HCT116 (cell line): ENCODE data around the gene PPARGC1A. TPM values are rescaled to one million over a fixed set of nuclear protein-coding genes. Genes with fewer than 3 reads are reported as not detected.

Source experiments
- ATAC-seq: fragments of 200-7000 bp; cut with Tn5 transposase; 2 replicates; pipeline ENCODE4 v1.9.1; 2020; ENCODE audit warnings: mild to moderate bottlenecking, moderate library complexity
- BruUV-seq: library from RNA; stranded (reverse); fragments of 400-500 nt; replicated peaks from 2 replicates; lab custom pipeline; 2021; lab: Mats Ljungman, UMichigan
- CTCF ChIA-PET: fragments of 300-600 bp; sonication (Branson Sonifier 250); formaldehyde crosslinking; loops from one replicate; lab custom pipeline; 2021; ENCODE audit warnings: antibody characterized with exemption; lab: Charles Lee
- POLR2A ChIA-PET: fragments of 300-600, 350-600 bp; sonication (Branson Sonifier 250); formaldehyde crosslinking; loops from one replicate; lab custom pipeline; 2021; ENCODE audit warnings: antibody characterized with exemption; lab: Charles Lee
- RAD21 ChIA-PET, 2 experiments: fragments of 300-600 bp; sonication (Branson Sonifier 250); formaldehyde crosslinking; loops; one replicate each; lab custom pipeline; 2023; ENCODE audit warnings: low total read pairs in 2 of 2; ENCODE audit not compliant: uncharacterized antibody in 2 of 2, unreplicated experiment in 2 of 2, low non-redundant PET in 1 of 2; lab: Charles Lee
- DNase-seq: peaks from one replicate; pipeline ENCODE4 v3.0.0-alpha.2; 2010; ENCODE audit warnings: low read depth, low spot score
- H2AFZ ChIP-seq: fragments of 200-600 bp; shearing (Covaris generic), sonication (generic); 2 replicates; pipeline ENCODE4 v1.6.1; 2017; ENCODE audit warnings: low read depth, mixed run types, mixed read lengths, antibody characterized with exemption, low read length; ENCODE audit not compliant: poor library complexity, severe bottlenecking
- H3K27ac ChIP-seq: 2 replicates; pipeline ENCODE4 v1.5.1; 2012; ENCODE audit warnings: low read depth, low read length
- H3K27me3 ChIP-seq: fragments of 200-600 bp; sonication (generic); 2 replicates; pipeline ENCODE4 v1.6.1; 2016; ENCODE audit warnings: mixed run types, low read length, mixed read lengths; ENCODE audit not compliant: insufficient read depth
- H3K36me3 ChIP-seq, 2 experiments: fragments of 200-500 bp in 1 of 2; fragments of 200-600 bp in 1 of 2; sonication (Bioruptor generic) in 1 of 2; sonication (generic) in 1 of 2; 2 replicates each; pipeline versions ENCODE4 v1.5.1 to v1.6.1; 2014 to 2016; ENCODE audit warnings: low read length in 2 of 2, inconsistent platforms in 1 of 2, mixed read lengths in 1 of 2, mixed run types in 1 of 2; ENCODE audit not compliant: insufficient read depth in 2 of 2, control insufficient read depth in 1 of 2
- H3K4me1 ChIP-seq, 2 experiments: fragments of 200-600 bp in 1 of 2; sonication (generic) in 1 of 2; 2 replicates each; pipeline versions ENCODE4 v1.5.1 to v1.6.1; 2012 to 2017; ENCODE audit warnings: low read length in 2 of 2, inconsistent platforms in 1 of 2, mild to moderate bottlenecking in 1 of 2, mixed read lengths in 1 of 2, mixed run types in 1 of 2, moderate library complexity in 1 of 2; ENCODE audit not compliant: insufficient read depth in 2 of 2, control insufficient read depth in 1 of 2
- H3K4me2 ChIP-seq: fragments of 200-600 bp; sonication (generic); 2 replicates; pipeline ENCODE4 v1.6.1; 2017; ENCODE audit warnings: mixed run types, low read length, mixed read lengths
- H3K4me3 ChIP-seq, 2 experiments: fragments of 200-600 bp in 1 of 2; sonication (generic) in 1 of 2; replicated peaks in 1 of 2; 2 replicates each; pipeline ENCODE4 v1.5.1; 2011 to 2016; ENCODE audit warnings: low read length in 2 of 2, control low read depth in 1 of 2, low read depth in 1 of 2, mild to moderate bottlenecking in 1 of 2, mixed read lengths in 1 of 2, mixed run types in 1 of 2
- H3K79me2 ChIP-seq: fragments of 200-600 bp; sonication (generic); 2 replicates; pipeline ENCODE4 v1.6.1; 2017; ENCODE audit warnings: mild to moderate bottlenecking, mixed run types, low read length, moderate library complexity, mixed read lengths; ENCODE audit not compliant: insufficient read depth
- H3K9ac ChIP-seq: fragments of 200-600 bp; sonication (generic); 2 replicates; pipeline ENCODE4 v1.6.1; 2016; ENCODE audit warnings: low read length, mixed read lengths
- H3K9me2 ChIP-seq: fragments of 200-600 bp; sonication (generic), shearing (Covaris generic); 2 replicates; pipeline ENCODE4 v1.6.1; 2017; ENCODE audit warnings: mixed run types, mild to moderate bottlenecking, moderate library complexity; ENCODE audit not compliant: insufficient read depth
- H3K9me3 ChIP-seq, 2 experiments: fragments of 200-500 bp in 1 of 2; fragments of 200-600 bp in 1 of 2; sonication (Bioruptor generic) in 1 of 2; sonication (generic) in 1 of 2; 2 replicates each; pipeline ENCODE4 v1.6.1; 2014 to 2017; ENCODE audit warnings: low read length in 2 of 2, mixed read lengths in 2 of 2, inconsistent platforms in 1 of 2, low read depth in 1 of 2, mild to moderate bottlenecking in 1 of 2, mixed run types in 1 of 2, moderate library complexity in 1 of 2; ENCODE audit not compliant: control insufficient read depth in 1 of 2, insufficient read depth in 1 of 2
- H4K20me1 ChIP-seq: fragments of 200-600 bp; sonication (generic), shearing (Covaris generic); 2 replicates; pipeline ENCODE4 v1.6.1; 2017; ENCODE audit warnings: mixed run types, mild to moderate bottlenecking, moderate library complexity; ENCODE audit not compliant: insufficient read depth
- ATF3 ChIP-seq: IDR thresholded peaks from 2 replicates; pipeline ENCODE4 v1.6.1; 2012
- CBX3 ChIP-seq: IDR thresholded peaks from 2 replicates; pipeline ENCODE4 v1.6.1; 2012; ENCODE audit warnings: low read depth
- CEBPB ChIP-seq: IDR thresholded peaks from 2 replicates; pipeline ENCODE4 v1.6.1; 2012; ENCODE audit warnings: low read depth
- EGR1 ChIP-seq: IDR thresholded peaks from 2 replicates; pipeline ENCODE4 v1.6.1; 2012; ENCODE audit warnings: low read depth
- EZH2phosphoT487 ChIP-seq: fragments of 200-600 bp; IDR thresholded peaks from 2 replicates; pipeline ENCODE4 v1.6.1; 2018; ENCODE audit warnings: antibody characterized with exemption, borderline replicate concordance
- JUND ChIP-seq: IDR thresholded peaks from 2 replicates; pipeline ENCODE4 v1.6.1; 2012
- MAX ChIP-seq: IDR thresholded peaks from 2 replicates; pipeline ENCODE4 v1.6.1; 2012
- POLR2A ChIP-seq: IDR thresholded peaks from 2 replicates; pipeline ENCODE4 v1.7.0; 2011; ENCODE audit warnings: borderline replicate concordance; ENCODE audit not compliant: insufficient read depth, insufficient read length; ENCODE audit errors: extremely low read depth
- POLR2AphosphoS5 ChIP-seq: IDR thresholded peaks from 2 replicates; pipeline ENCODE4 v1.6.1; 2011; ENCODE audit warnings: mild to moderate bottlenecking, low read depth, low read length, moderate library complexity
- REST ChIP-seq: IDR thresholded peaks from 2 replicates; pipeline ENCODE4 v1.6.1; 2012; ENCODE audit warnings: low read depth
- SIN3A ChIP-seq: IDR thresholded peaks from 2 replicates; pipeline ENCODE4 v1.6.1; 2012; ENCODE audit warnings: low read depth
- SP1 ChIP-seq: IDR thresholded peaks from 2 replicates; pipeline ENCODE4 v1.6.1; 2012; ENCODE audit warnings: low read depth
- SRF ChIP-seq: IDR thresholded peaks from 2 replicates; pipeline ENCODE4 v1.6.1; 2012; ENCODE audit warnings: low read depth
- TCF7L2 ChIP-seq: IDR thresholded peaks from 2 replicates; pipeline ENCODE4 v1.7.0; 2011; ENCODE audit warnings: borderline replicate concordance, inconsistent platforms; ENCODE audit not compliant: insufficient read depth, insufficient read length; ENCODE audit errors: extremely low read depth
- YY1 ChIP-seq: IDR thresholded peaks from 2 replicates; pipeline ENCODE4 v1.6.1; 2011; ENCODE audit warnings: low read length, low read depth, moderate library complexity, mild to moderate bottlenecking; ENCODE audit not compliant: insufficient replicate concordance; ENCODE audit errors: extremely low read depth
- ZBTB33 ChIP-seq: IDR thresholded peaks from 2 replicates; pipeline ENCODE4 v1.6.1; 2011; ENCODE audit warnings: mild to moderate bottlenecking, low read length, moderate library complexity; ENCODE audit not compliant: insufficient replicate concordance; ENCODE audit errors: extremely low read depth
- ZFX ChIP-seq: fragments of 450-650 bp; IDR thresholded peaks from 2 replicates; pipeline ENCODE4 v1.6.1; 2017
- intact Hi-C: fragments of 100-400 bp; cut with micrococcal nuclease; formaldehyde crosslinking; loops from 2 replicates; pipeline ENCODE4 v1.10.0; 2022
- total RNA-seq: library from RNA; stranded (reverse); gene quantifications from one replicate; pipeline ENCODE4 v1.2.1, GENCODE V29; 2021; ENCODE audit not compliant: unreplicated experiment

The PPARGC1A gene
- total RNA-seq, 1 experiment from 2014 or later, result not detected

- no peaks in the 10 kb centered on the region for H4K20me1 ChIP-seq
- DNase-seq (no peak), ATAC-seq (no peak)
- no TSS peak for BruUV-seq
- H3K36me3 ChIP-seq, result no peaks in the 10 kb centered on the region
- peaks cover 5 to 13% of the 10 kb centered on the region in 2 experiments; a peak in 2 of 4 replicates for H3K9me3 ChIP-seq
- no peaks in the 10 kb centered on the region for H3K27me3 ChIP-seq
- no peaks in the 10 kb centered on the region for H3K9me2 ChIP-seq
- no peak overlapping the region for H3K4me2 ChIP-seq
- no peaks in the 10 kb centered on the region for H3K4me1 ChIP-seq
- intact Hi-C loops, result no loop called here
- H3K9ac ChIP-seq, result no peak overlapping the region
- no peaks in the 10 kb centered on the region for H3K79me2 ChIP-seq
- ChIA-PET CTCF (no interaction called here), RAD21 (no interaction called here), POLR2A (no interaction called here)
- no peak overlapping the region for H2AFZ ChIP-seq
- H3K27ac ChIP-seq, result no peak overlapping the region
- no peak overlapping the region for H3K4me3 ChIP-seq
- no peak for TF ChIP-seq ZBTB33
- TF ChIP-seq ATF3, result no peak
- no peak for TF ChIP-seq EZH2phosphoT487
- TF ChIP-seq YY1, result no peak
- no peak for TF ChIP-seq CEBPB
- TF ChIP-seq SRF, result no peak
- no peak for TF ChIP-seq POLR2AphosphoS5
- TF ChIP-seq POLR2A, result no peak
- no peak for TF ChIP-seq SP1
- no peak for TF ChIP-seq REST
- no peak for TF ChIP-seq CBX3
- no peak for TF ChIP-seq ZFX
- TF ChIP-seq MAX, result no peak
- no peak for TF ChIP-seq SIN3A
- no peak for TF ChIP-seq JUND
- TF ChIP-seq TCF7L2, result no peak
- no peak for TF ChIP-seq EGR1
Measured at GRCh38 chr4:23770011-23770410, 119.8 kb downstream of the PPARGC1A start.
